ENCODE measurements around the gene STRIP1.

GRCh38 chr1:110102081-110102480 lies 67.7 kb downstream of the STRIP1 start:
- TF ChIP-seq POLR2AphosphoS5 (IDR thresholded peaks at IDR 0.05; ENCODE audit: borderline replicate concordance, low read depth, low read length) (no peak), FOXP2 (optimal IDR thresholded peaks at IDR 0.05; ENCODE audit: control extremely low read depth, extremely low read length, insufficient read depth) (no peak)
